SK-N-SH treated with all-trans-retinoic acid at 6 μM for 48 hours (cell line): Measurements from ENCODE around the gene KNCN.

Source experiments
- ARNTL ChIP-seq: fragments of 450-650 bp; formaldehyde crosslinking; IDR thresholded peaks from 2 replicates; pipeline ENCODE4 v1.5.0; 2020; ENCODE audit warnings: low read depth, mild to moderate bottlenecking, moderate library complexity, borderline replicate concordance
- CSDC2 ChIP-seq: fragments of 250-450 bp; sonication (Bioruptor Pico); IDR thresholded peaks from 2 replicates; pipeline ENCODE4 v1.5.0; 2020; ENCODE audit warnings: mild to moderate bottlenecking, moderate library complexity
- OSR1 ChIP-seq: fragments of 250-450 bp; sonication (Bioruptor Pico); IDR thresholded peaks from 2 replicates; pipeline ENCODE4 v1.8.0; 2022; ENCODE audit warnings: moderate library complexity, mild to moderate bottlenecking, inconsistent platforms
- PPARA ChIP-seq: fragments of 250-450 bp; sonication (Bioruptor Pico); IDR thresholded peaks from 2 replicates; pipeline ENCODE4 v1.5.0; 2020; ENCODE audit warnings: mild to moderate bottlenecking, borderline replicate concordance
- TCF4 ChIP-seq: fragments of 250-450 bp; sonication (Bioruptor Pico); IDR thresholded peaks from 2 replicates; pipeline ENCODE4 v1.8.0; 2021; ENCODE audit warnings: mild to moderate bottlenecking, moderate library complexity, borderline replicate concordance
- TOX ChIP-seq: fragments of 250-450 bp; sonication (Bioruptor Pico); IDR thresholded peaks from 2 replicates; pipeline ENCODE4 v1.8.0; 2021; ENCODE audit warnings: mild to moderate bottlenecking, moderate library complexity, borderline replicate concordance
- TF ChIP-seq, protein P1 (sequence below): fragments of 250-450 bp; sonication (Bioruptor Pico); IDR thresholded peaks from 2 replicates; pipeline ENCODE4 v1.8.0; 2021; ENCODE audit warnings: low read depth, mild to moderate bottlenecking, moderate library complexity, borderline replicate concordance

DNA sequence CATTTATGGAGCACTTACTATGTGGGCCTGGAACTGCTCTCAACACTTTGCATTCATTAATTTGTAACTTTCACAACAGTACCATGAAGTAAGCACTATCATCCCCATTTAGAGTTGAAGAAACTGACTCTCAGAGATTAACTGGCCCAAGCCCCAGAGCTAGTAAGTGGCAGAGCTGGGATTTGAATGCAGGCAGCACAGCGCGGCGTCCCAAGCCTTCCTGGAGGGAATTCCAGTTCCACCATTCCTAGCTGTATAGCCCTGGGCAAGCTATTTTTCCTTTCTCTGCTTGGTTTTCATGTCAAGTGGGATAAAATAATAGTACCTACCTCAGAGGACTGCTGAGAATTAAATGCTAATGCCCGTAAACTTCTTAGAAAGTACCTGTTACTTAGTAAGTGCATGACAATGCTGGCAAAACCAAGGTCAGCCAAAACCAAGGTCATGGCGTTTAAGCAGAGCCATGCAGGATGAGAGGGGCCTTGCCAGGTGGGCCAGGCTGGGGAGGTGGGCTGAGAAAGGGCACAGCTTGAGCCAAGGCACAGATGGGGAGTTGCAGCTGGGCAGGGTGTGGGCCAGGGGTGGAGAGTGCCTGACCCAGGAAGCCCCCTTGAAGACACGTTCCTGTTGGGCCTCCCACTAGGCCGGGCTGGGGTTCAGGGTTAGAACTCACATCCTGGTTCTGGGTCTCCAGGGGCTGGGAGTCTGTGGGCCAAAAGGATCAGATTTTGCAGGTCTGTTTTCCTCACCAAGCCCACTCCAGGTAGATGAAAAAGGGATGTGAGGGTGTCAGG, 4.6 kb upstream of the KNCN start:
- TF ChIP-seq TCF4 (CRISPR knock-in tag) (no peak), TOX (CRISPR knock-in tag) (no peak), PPARA (CRISPR knock-in tag) (no peak), ARNTL (CRISPR knock-in tag) (no peak), CSDC2 (CRISPR knock-in tag) (no peak), OSR1 (CRISPR knock-in tag) (no peak)
- TF ChIP-seq, protein P1, sequence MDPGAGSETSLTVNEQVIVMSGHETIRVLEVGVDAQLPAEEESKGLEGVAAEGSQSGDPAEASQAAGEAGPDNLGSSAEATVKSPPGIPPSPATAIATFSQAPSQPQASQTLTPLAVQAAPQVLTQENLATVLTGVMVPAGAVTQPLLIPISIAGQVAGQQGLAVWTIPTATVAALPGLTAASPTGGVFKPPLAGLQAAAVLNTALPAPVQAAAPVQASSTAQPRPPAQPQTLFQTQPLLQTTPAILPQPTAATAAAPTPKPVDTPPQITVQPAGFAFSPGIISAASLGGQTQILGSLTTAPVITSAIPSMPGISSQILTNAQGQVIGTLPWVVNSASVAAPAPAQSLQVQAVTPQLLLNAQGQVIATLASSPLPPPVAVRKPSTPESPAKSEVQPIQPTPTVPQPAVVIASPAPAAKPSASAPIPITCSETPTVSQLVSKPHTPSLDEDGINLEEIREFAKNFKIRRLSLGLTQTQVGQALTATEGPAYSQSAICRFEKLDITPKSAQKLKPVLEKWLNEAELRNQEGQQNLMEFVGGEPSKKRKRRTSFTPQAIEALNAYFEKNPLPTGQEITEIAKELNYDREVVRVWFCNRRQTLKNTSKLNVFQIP (CRISPR knock-in tag): no peak
